Thyroid gland (tissue), 4 donors: ENCODE data around the gene MYLK4.

Experiments used
- POLR2A ChIP-seq, 2 donors: fragments of 450-650 bp; IDR thresholded peaks; one replicate each; pipeline ENCODE4 v1.6.1; 2017; ENCODE audit warnings: antibody characterized with exemption in 2 of 2, mild to moderate bottlenecking in 2 of 2, moderate library complexity in 1 of 2
- TF ChIP-seq, protein P1 (sequence below), 6 experiments: fragments of 200-600 bp in 3 of 6; fragments of 450-650 bp in 3 of 6; sonication (generic) in 3 of 6; IDR thresholded peaks; one replicate each; pipeline ENCODE4 v1.5.1; 2016 to 2019; ENCODE audit warnings: antibody characterized with exemption in 6 of 6, mild to moderate bottlenecking in 2 of 6, inconsistent platforms in 1 of 6, moderate library complexity in 1 of 6

DNA sequence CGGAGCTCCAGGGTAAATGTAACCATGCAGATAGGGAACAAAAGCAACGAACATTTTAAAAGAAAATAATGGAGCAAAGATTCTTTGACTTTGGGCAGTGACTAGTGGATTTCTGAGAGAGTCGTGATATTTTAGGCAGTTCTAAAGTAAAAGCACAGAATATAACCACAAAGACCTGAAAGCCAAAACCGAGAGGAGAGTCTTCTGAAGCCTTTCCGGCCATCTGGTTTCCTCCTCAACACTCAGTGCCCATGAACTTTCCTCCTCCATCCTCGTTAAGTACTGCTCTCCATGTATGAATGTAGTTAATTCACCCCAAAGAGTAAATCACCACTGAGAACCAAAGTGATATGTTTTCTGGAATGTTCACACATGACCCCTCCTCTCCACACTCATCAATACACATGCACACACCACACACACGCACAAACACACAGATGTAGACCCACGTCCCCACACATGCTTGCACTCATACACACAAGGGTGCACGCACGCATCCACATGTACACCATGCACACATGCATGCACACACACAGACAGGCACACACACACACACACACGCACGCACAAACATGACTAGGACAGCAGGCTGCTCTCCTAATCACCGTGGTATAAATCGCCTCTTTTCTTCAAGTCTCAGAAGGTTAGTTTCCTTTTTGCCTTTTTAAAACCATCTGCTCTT, 109.5 kb downstream of the MYLK4 start:
- no peak for TF ChIP-seq POLR2A (IDR thresholded peaks at IDR 0.05)
- TF ChIP-seq, protein P1, sequence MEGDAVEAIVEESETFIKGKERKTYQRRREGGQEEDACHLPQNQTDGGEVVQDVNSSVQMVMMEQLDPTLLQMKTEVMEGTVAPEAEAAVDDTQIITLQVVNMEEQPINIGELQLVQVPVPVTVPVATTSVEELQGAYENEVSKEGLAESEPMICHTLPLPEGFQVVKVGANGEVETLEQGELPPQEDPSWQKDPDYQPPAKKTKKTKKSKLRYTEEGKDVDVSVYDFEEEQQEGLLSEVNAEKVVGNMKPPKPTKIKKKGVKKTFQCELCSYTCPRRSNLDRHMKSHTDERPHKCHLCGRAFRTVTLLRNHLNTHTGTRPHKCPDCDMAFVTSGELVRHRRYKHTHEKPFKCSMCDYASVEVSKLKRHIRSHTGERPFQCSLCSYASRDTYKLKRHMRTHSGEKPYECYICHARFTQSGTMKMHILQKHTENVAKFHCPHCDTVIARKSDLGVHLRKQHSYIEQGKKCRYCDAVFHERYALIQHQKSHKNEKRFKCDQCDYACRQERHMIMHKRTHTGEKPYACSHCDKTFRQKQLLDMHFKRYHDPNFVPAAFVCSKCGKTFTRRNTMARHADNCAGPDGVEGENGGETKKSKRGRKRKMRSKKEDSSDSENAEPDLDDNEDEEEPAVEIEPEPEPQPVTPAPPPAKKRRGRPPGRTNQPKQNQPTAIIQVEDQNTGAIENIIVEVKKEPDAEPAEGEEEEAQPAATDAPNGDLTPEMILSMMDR (IDR thresholded peaks at IDR 0.05), result no peak
